ENCODE results near the gene MBOAT7.
"Not testable (repeated sequence)": the region's sequence is repeated elsewhere in the genome, so short reads cannot be mapped to it uniquely, and the experiment has no call there.

GRCh38 chr19:54224619-54225018, 35.2 kb upstream of the MBOAT7 start:
- TF ChIP-seq CTCF (conservative IDR thresholded peaks at IDR 0.05); ZFX (IDR thresholded peaks at IDR 0.05): not testable (repeated sequence)
